Heart left ventricle (tissue), 13 donors: ENCODE results near the gene KIF17.

ENCODE experiments used
- CTCF ChIP-seq, 12 donors: fragments of 200-600 bp; sonication (generic) in 4 of 12; IDR thresholded peaks; one replicate each; pipeline versions ENCODE4 v1.5.0 to v1.8.0; 2018 to 2022; ENCODE audit warnings: antibody characterized with exemption in 12 of 12, mild to moderate bottlenecking in 5 of 12
- POLR2A ChIP-seq, 2 donors: fragments of 450-650 bp; IDR thresholded peaks; one replicate each; pipeline ENCODE4 v1.6.1; 2017; ENCODE audit warnings: antibody characterized with exemption in 2 of 2, mild to moderate bottlenecking in 2 of 2, moderate library complexity in 2 of 2
- donor health status: ischemic (EF 13 %, LVEDD 7.1; RV severe dilation, severe dysfunction).
- donor health status: DM: no; HTN: yes; CAD: no.
- donor health status: DM: no; HTN: no; CAD: no.
- donor health status: ischemic (EF 25% LVEDD 6.9; RV normal size, moderate dysfunction).
- donor health status: ischemic (EF 25% LVEDD 5.7; RV mildly dilated, moderate dysfunction).
- donor health status: ischemic (EF 35%, LVEDD 5.7; RV mildly dilated, moderate dysfunction).
- donor health status: nonischemic (EF 11% LVEDD 7.7; RV severe dilation, severe dysfunction).
- donor health status: DM: yes; HTN: yes; CAD: no.
- donor health status: PGD.
- donor health status: ischemic (EF 29% LVEDD 5.4; RV normal size, mild dysfunction).
- donor health status: nonischemic (EF 23%, LVEDD 6.1; RV moderate dilation, normal function).

- no peak for TF ChIP-seq CTCF (IDR thresholded peaks at IDR 0.05)
- TF ChIP-seq POLR2A (IDR thresholded peaks at IDR 0.05) = no peak
Observed at GRCh38 chr1:20684050-20684620, 33.7 kb downstream of the KIF17 start.
